22Rv1 (cell line): ENCODE results near the gene JAGN1.
A peak's percentile ranks its signal among the peaks of the same experiment; 100 is the strongest.
"Not testable (repeated sequence)": the region's sequence is repeated elsewhere in the genome, so short reads cannot be mapped to it uniquely, and the experiment has no call there.

Experiments used
- H3K27ac ChIP-seq: fragments of 450-650 bp; 2 replicates; pipeline ENCODE4 v1.5.1; 2017
- ZFX ChIP-seq: fragments of 450-650 bp; IDR thresholded peaks from 2 replicates; pipeline ENCODE4 v1.6.1; 2017; ENCODE audit warnings: antibody characterized with exemption, borderline replicate concordance
- TF ChIP-seq, protein P1 (sequence below): fragments of 450-650 bp; IDR thresholded peaks from 2 replicates; pipeline ENCODE4 v1.5.1; 2017; ENCODE audit warnings: mild to moderate bottlenecking

JAGN1 gene

GRCh38 chr3:9934235-9934621, 43.8 kb downstream of the JAGN1 start:
- H3K27ac ChIP-seq: peak overlapping the region; percentile 95
- TF ChIP-seq, protein P1, sequence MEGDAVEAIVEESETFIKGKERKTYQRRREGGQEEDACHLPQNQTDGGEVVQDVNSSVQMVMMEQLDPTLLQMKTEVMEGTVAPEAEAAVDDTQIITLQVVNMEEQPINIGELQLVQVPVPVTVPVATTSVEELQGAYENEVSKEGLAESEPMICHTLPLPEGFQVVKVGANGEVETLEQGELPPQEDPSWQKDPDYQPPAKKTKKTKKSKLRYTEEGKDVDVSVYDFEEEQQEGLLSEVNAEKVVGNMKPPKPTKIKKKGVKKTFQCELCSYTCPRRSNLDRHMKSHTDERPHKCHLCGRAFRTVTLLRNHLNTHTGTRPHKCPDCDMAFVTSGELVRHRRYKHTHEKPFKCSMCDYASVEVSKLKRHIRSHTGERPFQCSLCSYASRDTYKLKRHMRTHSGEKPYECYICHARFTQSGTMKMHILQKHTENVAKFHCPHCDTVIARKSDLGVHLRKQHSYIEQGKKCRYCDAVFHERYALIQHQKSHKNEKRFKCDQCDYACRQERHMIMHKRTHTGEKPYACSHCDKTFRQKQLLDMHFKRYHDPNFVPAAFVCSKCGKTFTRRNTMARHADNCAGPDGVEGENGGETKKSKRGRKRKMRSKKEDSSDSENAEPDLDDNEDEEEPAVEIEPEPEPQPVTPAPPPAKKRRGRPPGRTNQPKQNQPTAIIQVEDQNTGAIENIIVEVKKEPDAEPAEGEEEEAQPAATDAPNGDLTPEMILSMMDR: 0 out of 2 replicates have a peak, but pooled peaks have one; percentile 11
- TF ChIP-seq ZFX: no peak

DNA sequence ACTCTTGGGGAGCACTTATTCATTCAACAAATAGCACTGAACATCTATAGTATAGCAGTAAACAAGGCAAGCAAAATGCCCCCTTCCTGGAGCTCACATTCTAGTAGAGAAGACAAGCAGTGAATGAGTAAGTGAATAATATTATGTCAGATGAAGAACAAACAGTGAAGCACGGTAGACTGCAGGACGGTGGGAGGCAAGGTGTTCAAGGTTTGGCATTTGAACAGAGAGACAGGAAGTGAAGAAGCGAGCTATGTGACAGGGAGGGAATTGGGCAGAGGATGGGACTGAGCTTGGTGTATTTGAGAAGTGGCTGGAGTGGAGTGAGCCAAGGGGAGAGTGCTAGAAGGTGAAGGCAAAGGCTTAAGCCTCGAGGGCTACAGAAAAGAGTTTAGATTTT, 44.6 kb downstream of the JAGN1 start:
- peak overlapping the region; percentile 95; the same call in 1 of the 2 replicates for H3K27ac ChIP-seq
- no peak for TF ChIP-seq ZFX
- TF ChIP-seq, protein P1: no peak

- peak overlapping the region; percentile 95; the same call in 1 of the 2 replicates for H3K27ac ChIP-seq
- TF ChIP-seq, protein P1: no peak
- no peak for TF ChIP-seq ZFX
Observed at GRCh38 chr3:9935966-9936510, 45.6 kb downstream of the JAGN1 start.

DNA sequence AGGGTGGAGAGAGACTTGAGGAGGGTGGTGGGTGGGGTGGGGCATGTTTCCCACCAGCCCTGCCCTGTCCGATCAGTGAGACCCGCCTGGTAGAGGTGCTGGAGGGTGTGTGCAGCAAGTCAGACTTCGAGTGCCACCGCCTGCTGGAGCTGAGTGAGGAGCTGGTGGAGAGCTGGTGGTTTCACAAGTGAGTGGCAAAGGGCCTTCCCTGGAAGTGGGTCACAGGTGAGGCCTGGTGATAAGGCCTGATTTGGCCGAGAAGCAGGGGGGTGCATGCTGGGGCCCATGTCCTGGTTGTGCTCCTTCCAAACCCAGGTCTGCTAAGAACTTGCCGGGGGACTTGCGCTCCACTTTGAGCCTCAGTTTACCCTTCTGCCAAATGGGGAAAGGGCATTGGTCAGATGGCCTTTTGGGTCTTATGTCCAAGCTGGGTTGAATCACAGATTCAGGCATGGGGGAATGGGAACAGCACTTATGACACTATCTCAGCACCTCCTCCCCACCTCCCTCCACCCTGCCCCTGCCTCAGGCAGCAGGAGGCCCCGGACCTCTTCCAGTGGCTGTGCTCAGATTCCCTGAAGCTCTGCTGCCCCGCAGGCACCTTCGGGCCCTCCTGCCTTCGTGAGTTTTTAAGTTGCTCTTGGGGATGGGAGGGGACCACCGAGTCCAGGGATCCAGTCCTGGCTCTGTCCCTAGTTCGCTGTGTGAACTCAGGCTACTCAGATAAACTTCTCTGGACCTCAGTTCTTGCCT, 47.3 kb downstream of the JAGN1 start:
- TF ChIP-seq, protein P1: no peak
- TF ChIP-seq ZFX: no peak

GRCh38 chr3:9938966-9939365, 48.6 kb downstream of the JAGN1 start:
- TF ChIP-seq ZFX: no peak
- TF ChIP-seq, protein P1: no peak
- no peak overlapping the region for H3K27ac ChIP-seq

More for the DNA sequence above, 47.3 kb downstream of the JAGN1 start:
- H3K27ac ChIP-seq: no peak overlapping the region

DNA sequence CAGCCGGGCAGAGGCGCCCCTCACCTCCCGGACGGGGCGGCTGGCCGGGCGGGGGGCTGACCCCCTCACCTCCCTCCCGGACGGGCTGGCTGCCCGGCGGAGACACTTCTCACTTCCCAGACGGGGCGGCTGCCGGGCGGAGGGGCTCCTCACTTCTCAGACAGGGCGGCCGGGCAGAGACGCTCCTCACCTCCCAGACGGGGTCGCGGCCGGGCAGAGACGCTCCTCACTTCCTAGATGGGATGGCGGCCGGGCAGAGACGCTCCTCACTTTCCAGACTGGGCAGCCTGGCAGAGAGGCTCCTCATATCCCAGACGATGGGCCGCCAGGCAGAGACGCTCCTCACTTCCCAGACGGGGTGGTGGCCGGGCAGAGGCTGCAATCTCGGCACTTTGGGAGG, 49.5 kb downstream of the JAGN1 start:
- not testable (repeated sequence) for H3K27ac ChIP-seq

GRCh38 chr3:9940746-9941145, 50.3 kb downstream of the JAGN1 start:
- H3K27ac ChIP-seq: no peak overlapping the region
- no peak for TF ChIP-seq ZFX
- TF ChIP-seq, protein P1: no peak

GRCh38 chr3:9942164-9942563, 51.8 kb downstream of the JAGN1 start:
- TF ChIP-seq, protein P1: no peak
- no peak for TF ChIP-seq ZFX
- peak overlapping the region; percentile 84 for H3K27ac ChIP-seq
